GM10266 (cell line): ENCODE results near the gene CPO.
A peak's percentile ranks its signal among the peaks of the same experiment; 100 is the strongest.

Experiments used
- DNase-seq: peaks from one replicate; pipeline ENCODE4 v3.0.0; 2012; ENCODE audit errors: extremely low spot score
- CTCF ChIP-seq: IDR thresholded peaks from 2 replicates; pipeline ENCODE4 v1.5.1; 2012; ENCODE audit warnings: mild to moderate bottlenecking, low read depth; ENCODE audit not compliant: control insufficient read depth, insufficient read depth; ENCODE audit errors: missing control alignments

CPO gene

DNA sequence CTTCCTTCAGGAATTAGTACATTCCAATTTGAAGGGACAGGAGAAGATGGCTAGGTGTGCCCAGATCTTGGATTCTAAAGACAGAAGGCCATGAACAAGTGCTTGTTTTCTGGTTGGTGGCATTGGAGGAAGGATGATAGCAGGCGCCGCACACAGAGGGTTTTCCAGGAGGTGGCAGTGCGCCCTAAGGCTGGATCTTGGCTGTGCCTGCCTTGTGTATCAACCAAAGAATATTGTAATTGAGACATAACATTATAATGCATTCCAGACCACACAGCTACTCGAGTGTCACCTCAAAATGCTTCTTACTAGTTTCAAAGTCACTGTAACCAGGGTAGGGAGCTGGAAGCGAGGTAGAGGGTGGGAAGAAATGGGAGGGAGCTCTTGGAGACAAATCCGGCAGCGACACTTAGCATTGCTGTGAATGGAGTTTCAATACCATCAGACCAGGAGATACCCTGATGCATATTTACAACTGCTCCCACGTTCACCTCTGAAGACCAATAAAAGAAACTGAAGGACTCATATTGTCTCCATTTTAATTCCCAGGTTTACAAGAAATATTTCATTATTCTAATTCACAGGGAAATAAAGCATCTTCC is 42.5 kb downstream of the CPO start:
- peak; percentile 14 for DNase-seq

GRCh38 chr2:206982360-206982955 is 43.1 kb downstream of the CPO start:
- no peak for TF ChIP-seq CTCF
- DNase-seq, result no peak

More for the DNA sequence above, 42.5 kb downstream of the CPO start:
- peak; percentile 47 for TF ChIP-seq CTCF

DNA sequence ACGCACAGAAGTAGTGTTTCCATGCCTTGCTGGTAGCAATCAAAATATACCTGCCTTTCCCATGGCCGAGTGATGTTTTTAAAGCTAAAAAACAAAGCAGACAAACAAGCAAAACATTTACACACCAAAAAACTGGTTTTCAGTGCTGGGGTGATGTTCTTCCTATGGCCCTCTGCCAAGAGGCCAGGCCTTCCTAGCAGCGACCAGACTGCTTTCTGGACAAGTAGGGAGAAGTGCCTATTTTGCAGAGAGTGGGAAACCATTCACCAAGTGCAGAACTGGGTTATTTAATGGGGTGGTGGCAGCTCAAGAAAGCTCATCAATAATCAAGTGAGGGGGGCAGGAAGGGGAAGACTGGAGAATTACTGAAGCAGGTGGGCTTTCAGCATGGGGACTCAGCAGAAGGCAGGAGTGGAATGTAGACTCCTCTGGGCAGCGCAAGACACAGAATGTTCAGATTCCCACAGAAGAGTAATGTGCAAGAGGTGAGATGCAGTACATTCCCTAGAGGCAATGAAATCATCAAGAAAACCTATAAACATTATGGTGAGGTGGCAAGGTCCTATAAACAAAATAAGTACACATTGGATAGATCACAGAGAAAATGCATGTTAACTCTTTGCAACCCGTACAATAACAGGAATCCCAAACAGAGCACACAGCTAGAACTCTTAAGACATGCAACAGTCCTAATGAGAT is 44.0 kb downstream of the CPO start:
- no peak for TF ChIP-seq CTCF
- DNase-seq, result no peak

DNA sequence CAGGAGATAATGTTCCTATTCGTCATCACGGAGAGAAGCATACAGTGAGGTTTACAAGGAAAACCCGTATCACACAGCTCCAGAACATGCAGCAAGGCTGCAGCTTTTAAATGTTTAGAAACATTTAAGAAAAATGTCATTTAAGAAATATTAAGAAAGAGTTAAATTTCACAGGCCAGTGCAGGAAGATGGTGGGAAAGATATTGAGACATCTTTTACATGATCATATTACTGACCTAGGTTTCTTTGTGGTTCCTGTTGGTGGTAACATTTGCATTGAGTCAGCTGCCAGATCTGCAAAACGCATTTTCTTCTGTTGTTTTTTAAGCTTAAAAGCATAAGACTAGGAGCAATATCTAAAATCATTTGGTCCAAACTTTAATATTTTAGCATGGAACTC is 44.9 kb downstream of the CPO start:
- DNase-seq, result no peak
- no peak for TF ChIP-seq CTCF

DNA sequence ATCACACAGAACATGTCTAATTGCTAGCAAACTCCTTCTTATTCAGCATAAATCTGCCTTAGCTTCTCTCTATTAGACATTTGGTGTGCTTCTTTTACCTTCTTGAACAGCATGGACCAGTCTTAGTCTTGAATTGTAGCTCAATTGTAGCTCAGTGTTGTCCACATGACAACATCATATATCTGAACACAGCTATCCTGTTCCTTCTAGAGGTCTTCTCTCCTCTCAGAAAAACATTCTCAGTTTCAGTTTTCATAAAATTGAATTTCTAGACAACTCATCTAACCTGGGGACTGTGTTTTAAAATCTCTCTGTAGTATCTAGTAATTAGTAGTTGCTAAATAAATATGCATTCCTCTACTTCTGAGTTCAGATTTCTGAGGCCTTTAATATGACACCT is 47.6 kb downstream of the CPO start:
- DNase-seq, result no peak
- no peak for TF ChIP-seq CTCF

GRCh38 chr2:206987810-206988209 is 48.5 kb downstream of the CPO start:
- no peak for DNase-seq
- TF ChIP-seq CTCF, result no peak

- TF ChIP-seq CTCF, result no peak
These were observed 49.6 kb downstream of the CPO start for GRCh38 chr2:206988884-206989283.

More at GRCh38 chr2:206988884-206989283, 49.6 kb downstream of the CPO start:
- no peak for DNase-seq
